GM12878 (cell line): ENCODE measurements around the gene HYAL4. TPM values are rescaled to one million over a fixed set of nuclear protein-coding genes. Genes with fewer than 3 reads are reported as not detected.

Experiments used
- ATAC-seq: fragments of 200-7000 bp; cut with Tn5 transposase; 3 replicates; pipeline ENCODE4 v1.9.1; 2020; ENCODE audit warnings: mild to moderate bottlenecking, moderate library complexity
- BruUV-seq: library from RNA; stranded (reverse); fragments of 400-500 nt; replicated peaks from 2 replicates; lab custom pipeline; 2021; lab: Mats Ljungman, UMichigan
- CTCF ChIA-PET: fragments of 300-600 bp; sonication (Branson Sonifier 250); formaldehyde crosslinking; extraction: SDS; loops from one replicate; lab custom pipeline; 2021; ENCODE audit warnings: inconsistent platforms; lab: Yijun Ruan, JAX
- POLR2A ChIA-PET: fragments of 350-600 bp; formaldehyde crosslinking; extraction: SDS; loops from one replicate; lab custom pipeline; 2021; ENCODE audit warnings: inconsistent platforms; lab: Charles Lee
- RAD21 ChIA-PET: fragments of 300-600 bp; sonication (Branson Sonifier 250); formaldehyde crosslinking; loops from one replicate; lab custom pipeline; 2023; ENCODE audit warnings: antibody characterized with exemption; ENCODE audit not compliant: unreplicated experiment; lab: Charles Lee
- SMC1A ChIA-PET: fragments of 300-600 bp; sonication (Branson Sonifier 250); formaldehyde crosslinking; loops from one replicate; lab custom pipeline; 2023; ENCODE audit not compliant: unreplicated experiment, uncharacterized antibody; lab: Charles Lee
- DNase-seq: peaks from one replicate; pipeline ENCODE4 v3.0.0-alpha.2; 2011; ENCODE audit warnings: low read depth, low spot score
- FAIRE-seq: peaks from 3 replicates; lab custom pipeline; 2011; peaks lifted over from hg19 to GRCh38; lab: Jason Lieb, UNC
- H2AFZ ChIP-seq: 2 replicates; pipeline ENCODE4 v1.6.0; 2011; ENCODE audit warnings: low read depth, low read length, control low read depth; ENCODE audit not compliant: control insufficient read depth
- H3K27ac ChIP-seq: 2 replicates; pipeline ENCODE4 v1.5.1; 2011; ENCODE audit warnings: control low read depth; ENCODE audit not compliant: control insufficient read depth, insufficient read depth
- H3K27me3 ChIP-seq, 2 experiments: replicated peaks in 1 of 2; 2 replicates each; pipeline versions ENCODE4 v1.6.0 to v1.6.1; 2011; ENCODE audit warnings: low read length in 1 of 2; ENCODE audit not compliant: control insufficient read depth in 2 of 2, insufficient read depth in 2 of 2
- H3K36me3 ChIP-seq, 2 experiments: 2 replicates each; pipeline ENCODE4 v1.5.1; 2011; ENCODE audit warnings: low read length in 1 of 2; ENCODE audit not compliant: control insufficient read depth in 2 of 2, insufficient read depth in 2 of 2
- H3K4me1 ChIP-seq: 2 replicates; pipeline ENCODE4 v1.6.1; 2011; ENCODE audit warnings: mild to moderate bottlenecking, low read length, moderate library complexity, mixed read lengths; ENCODE audit not compliant: control insufficient read depth, insufficient read depth
- H3K4me2 ChIP-seq: 2 replicates; pipeline ENCODE4 v1.6.0; 2011; ENCODE audit warnings: control low read depth; ENCODE audit not compliant: control insufficient read depth, insufficient read depth
- H3K4me3 ChIP-seq: fragments of 200-600 bp; sonication (generic); 2 replicates; pipeline ENCODE4 v1.5.1; 2016
- H3K79me2 ChIP-seq: 2 replicates; pipeline ENCODE4 v1.6.0; 2011; ENCODE audit warnings: low read length; ENCODE audit not compliant: control insufficient read depth, insufficient read depth
- H3K9ac ChIP-seq: 2 replicates; pipeline ENCODE4 v1.8.0; 2011; ENCODE audit warnings: low read length, control low read depth, mixed read lengths; ENCODE audit not compliant: control insufficient read depth, insufficient read depth
- H3K9me3 ChIP-seq: replicated peaks from 3 replicates; pipeline ENCODE4 v1.5.1; 2011; ENCODE audit warnings: mild to moderate bottlenecking, low read length; ENCODE audit not compliant: control insufficient read depth, insufficient read depth
- H4K20me1 ChIP-seq: 2 replicates; pipeline ENCODE4 v1.6.0; 2011; ENCODE audit not compliant: control insufficient read depth, insufficient read depth
- CEBPZ ChIP-seq: fragments of 150-350 bp; IDR thresholded peaks from 2 replicates; pipeline ENCODE4 v1.6.1; 2016; ENCODE audit warnings: low read depth, low read length
- EED ChIP-seq: sonication (generic); IDR thresholded peaks from 2 replicates; pipeline ENCODE4 v1.6.1; 2016; ENCODE audit warnings: antibody characterized with exemption, low read depth
- EGR1 ChIP-seq, 2 experiments: IDR thresholded peaks; 1 replicate in 1 of 2; 2 replicates in 1 of 2; pipeline ENCODE4 v1.6.1; 2011 to 2012; ENCODE audit warnings: low read depth in 2 of 2, low read length in 2 of 2, borderline replicate concordance in 1 of 2, mild to moderate bottlenecking in 1 of 2, moderate library complexity in 1 of 2
- ELK1 ChIP-seq: IDR thresholded peaks from 2 replicates; pipeline ENCODE4 v1.6.1; 2012; ENCODE audit warnings: low read depth, low read length, improper control_type of control experiment
- IRF4 ChIP-seq: IDR thresholded peaks from 2 replicates; pipeline ENCODE4 v1.6.1; 2011; ENCODE audit warnings: low read depth, low read length
- MTA2 ChIP-seq: fragments of 450-650 bp; IDR thresholded peaks from 2 replicates; pipeline ENCODE4 v1.6.1; 2016; ENCODE audit warnings: low read depth, mild to moderate bottlenecking, moderate library complexity
- NR2C1 ChIP-seq: fragments of 450-650 bp; IDR thresholded peaks from 2 replicates; pipeline ENCODE4 v1.6.1; 2017; ENCODE audit warnings: antibody characterized with exemption, mild to moderate bottlenecking, moderate library complexity
- SIX5 ChIP-seq: IDR thresholded peaks from 2 replicates; pipeline ENCODE4 v1.6.1; 2011; ENCODE audit warnings: mild to moderate bottlenecking, low read depth, low read length, moderate library complexity; ENCODE audit not compliant: severe bottlenecking
- SREBF2 ChIP-seq: IDR thresholded peaks from 2 replicates; pipeline ENCODE4 v1.6.1; 2012; ENCODE audit warnings: mild to moderate bottlenecking, low read length
- YBX1 ChIP-seq: fragments of 450-650 bp; IDR thresholded peaks from 2 replicates; pipeline ENCODE4 v1.6.1; 2016; ENCODE audit warnings: antibody characterized with exemption
- ZBTB11 ChIP-seq: fragments of 450-650 bp; formaldehyde crosslinking; IDR thresholded peaks from 2 replicates; pipeline ENCODE4 v1.5.0; 2022; ENCODE audit warnings: mild to moderate bottlenecking, missing genetic modification characterization
- ZNF622 ChIP-seq: fragments of 450-650 bp; IDR thresholded peaks from 2 replicates; pipeline ENCODE4 v1.6.1; 2017; ENCODE audit warnings: mild to moderate bottlenecking, inconsistent platforms
- whole genome bisulfite sequencing: methylation state at CpG from one replicate; pipeline ENCODE4 v1.1.6; 2016; ENCODE audit warnings: low lambda C conversion rate; ENCODE audit not compliant: insufficient replicate concordance, insufficient coverage; ENCODE audit errors: missing lambda C conversion rate; 5-methylcytosine and 5-hydroxymethylcytosine counted together
- in situ Hi-C: fragments of 300-500 bp; cut with MboI; formaldehyde crosslinking; loops from 9 replicates; pipeline ENCODE4 v1.14.3; 2018; ENCODE audit warnings: mixed read lengths
- intact Hi-C: fragments of 100-400 bp; cut with micrococcal nuclease; formaldehyde crosslinking; loops from one replicate; pipeline ENCODE4 v1.14.2; 2022; ENCODE audit not compliant: unreplicated experiment
- polyA plus RNA-seq, 11 experiments: library from polyadenylated mRNA; depleted of rRNA in 4 of 11; unstranded in 6 of 11; stranded (reverse) in 5 of 11; fragments of >200 nt; fragmentation: Nextera tagmentation in 4 of 11; fragmentation: Illumina TruSeq in 1 of 11; extraction: Ambion mirVana in 4 of 11; extraction: Trizol in 1 of 11; gene quantifications; 1 replicate in 1 of 11; 2 replicates in 10 of 11; pipeline versions ENCODE4 v1.2.1 to v1.2.3, GENCODE V29; 2011 to 2016; ENCODE audit warnings: inconsistent platforms in 2 of 11, missing spikeins in 2 of 11, low read depth in 1 of 11
- total RNA-seq, 4 experiments: library from RNA; depleted of rRNA in 3 of 4; stranded (reverse); fragments of >200 nt in 3 of 4; fragmentation: Illumina TruSeq in 1 of 4; extraction: Trizol in 1 of 4; gene quantifications; 2 replicates each; pipeline versions ENCODE4 v1.2.1 to v1.2.3, GENCODE V29; 2013 to 2021
- TF ChIP-seq, protein P1 (sequence below): IDR thresholded peaks from 2 replicates; pipeline ENCODE4 v1.6.1; 2011; ENCODE audit warnings: low read depth, low read length, improper control_type of control experiment, borderline replicate concordance

Gene HYAL4
- total and polyA plus RNA-seq, 10 of the 15 experiments (the other 5 are each of a cell fraction or from before 2014, with no cell fraction given) = 0.14 to 0.88 (median 0.26) TPM; not detected in 1

DNA sequence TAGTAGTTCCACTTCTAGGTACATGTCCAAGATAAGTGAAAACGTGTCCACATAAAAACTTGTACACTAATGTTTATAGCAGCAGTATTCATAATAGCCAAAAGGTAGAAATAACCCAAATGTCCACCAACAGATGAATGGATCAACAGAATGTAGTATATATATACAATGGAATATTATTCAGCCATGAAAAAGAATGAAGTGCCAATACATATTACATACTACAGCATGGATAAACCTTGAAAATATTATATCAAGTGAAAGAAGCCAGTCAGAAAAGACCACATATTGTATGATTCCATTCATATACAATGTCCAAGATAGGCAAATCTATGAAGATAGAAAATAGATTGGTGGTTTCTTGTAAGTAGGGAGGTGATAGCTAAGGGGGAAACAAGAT, 48.4 kb upstream of the HYAL4 start:
- RAD21 ChIA-PET = interaction anchor here (1.0 to 4.2 kb wide), 6 partner anchors 27 to 115 kb away, joined by 3 to 115 read pairs (median 16); no protein-coding TSS in a partner anchor
- Histone ChIP-seq H3K4me1 (no peaks in the 10 kb centered on the region), H3K79me2 (no peaks in the 10 kb centered on the region), H3K4me3 (no peak overlapping the region), H3K9ac (no peak overlapping the region), H4K20me1 (no peaks in the 10 kb centered on the region), H3K27ac (no peak overlapping the region), H3K9me3 (no peaks in the 10 kb centered on the region; the same call in 2 of the 3 replicates), H2AFZ (no peak overlapping the region), H3K36me3 (no peaks in the 10 kb centered on the region), H3K4me2 (no peak overlapping the region), H3K27me3 (no peaks in the 10 kb centered on the region)
- FAIRE-seq (no peak), ATAC-seq (no peak), DNase-seq (no peak)
- no TSS peak for BruUV-seq
- CTCF ChIA-PET = interaction anchor here (0.6 to 8.2 kb wide), 15 partner anchors 9 to 833 kb away, joined by 3 to 208 read pairs (median 12); partner anchors contain the start of genes HYAL4 and WASL
- intact Hi-C loops (no loop called here), in situ Hi-C loops (loop anchor here (5.0 kb wide), 1 partner anchor 61 kb away; no protein-coding TSS in a partner anchor)
- POLR2A ChIA-PET = interaction anchor here (1.7 kb wide), 1 partner anchor 28 kb away, joined by 5 read pairs; no protein-coding TSS in a partner anchor
- WGBS = 58% methylated on average over 1 of the region's 1 CpG
- SMC1A ChIA-PET = interaction anchor here (1.1 to 5.5 kb wide), 10 partner anchors 10 to 111 kb away, joined by 3 to 151 read pairs (median 19); no protein-coding TSS in a partner anchor
- TF ChIP-seq YBX1 = no peak
- no peak for TF ChIP-seq NR2C1
- TF ChIP-seq, protein P1, sequence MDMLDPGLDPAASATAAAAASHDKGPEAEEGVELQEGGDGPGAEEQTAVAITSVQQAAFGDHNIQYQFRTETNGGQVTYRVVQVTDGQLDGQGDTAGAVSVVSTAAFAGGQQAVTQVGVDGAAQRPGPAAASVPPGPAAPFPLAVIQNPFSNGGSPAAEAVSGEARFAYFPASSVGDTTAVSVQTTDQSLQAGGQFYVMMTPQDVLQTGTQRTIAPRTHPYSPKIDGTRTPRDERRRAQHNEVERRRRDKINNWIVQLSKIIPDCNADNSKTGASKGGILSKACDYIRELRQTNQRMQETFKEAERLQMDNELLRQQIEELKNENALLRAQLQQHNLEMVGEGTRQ = no peak
- TF ChIP-seq ZBTB11 (CRISPR knock-in tag) = no peak
- TF ChIP-seq EGR1 (IDR thresholded peaks at IDR 0.05; ENCODE audit: borderline replicate concordance in 1 of 2, low read depth in 2 of 2, low read length in 2 of 2) = no peak
- TF ChIP-seq MTA2 = no peak
- no peak for TF ChIP-seq SIX5
- TF ChIP-seq IRF4 = no peak
- TF ChIP-seq SREBF2 = no peak
- no peak for TF ChIP-seq ELK1
- no peak for TF ChIP-seq CEBPZ
- TF ChIP-seq EED = no peak
- TF ChIP-seq ZNF622 = no peak
